Astrocyte (in vitro differentiated cells and primary cell): ENCODE results near the gene DLGAP1.

Experiments used
- EZH2 ChIP-seq: IDR thresholded peaks from 2 replicates; pipeline ENCODE4 v1.6.1; 2012; ENCODE audit warnings: mild to moderate bottlenecking, low read length, inconsistent platforms; ENCODE audit not compliant: insufficient read depth
- TF ChIP-seq, protein P1 (sequence below): IDR thresholded peaks from 2 replicates; pipeline ENCODE4 v1.5.1; 2011; ENCODE audit warnings: low read depth, mild to moderate bottlenecking, inconsistent platforms, low read length, moderate library complexity; ENCODE audit not compliant: insufficient read depth

DNA sequence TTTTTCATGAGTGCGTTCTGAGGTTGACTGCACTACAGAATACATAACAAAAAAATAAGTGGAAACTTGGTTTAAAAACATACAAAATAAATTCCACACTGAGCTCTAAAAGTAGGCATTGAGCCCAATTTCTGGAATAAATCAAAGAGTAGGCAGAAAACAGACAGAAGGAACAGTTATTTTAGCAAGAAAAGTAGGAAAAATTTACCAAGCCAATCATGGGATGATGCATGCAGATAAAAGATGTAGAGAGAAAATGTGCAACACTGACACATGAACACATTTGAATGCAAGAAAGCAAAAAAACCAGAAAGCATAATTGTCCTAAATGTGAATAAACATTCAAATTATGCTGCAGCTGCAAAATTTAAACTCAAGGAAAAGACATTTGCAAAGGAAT lies 308.3 kb downstream of the DLGAP1 start:
- TF ChIP-seq, protein P1, sequence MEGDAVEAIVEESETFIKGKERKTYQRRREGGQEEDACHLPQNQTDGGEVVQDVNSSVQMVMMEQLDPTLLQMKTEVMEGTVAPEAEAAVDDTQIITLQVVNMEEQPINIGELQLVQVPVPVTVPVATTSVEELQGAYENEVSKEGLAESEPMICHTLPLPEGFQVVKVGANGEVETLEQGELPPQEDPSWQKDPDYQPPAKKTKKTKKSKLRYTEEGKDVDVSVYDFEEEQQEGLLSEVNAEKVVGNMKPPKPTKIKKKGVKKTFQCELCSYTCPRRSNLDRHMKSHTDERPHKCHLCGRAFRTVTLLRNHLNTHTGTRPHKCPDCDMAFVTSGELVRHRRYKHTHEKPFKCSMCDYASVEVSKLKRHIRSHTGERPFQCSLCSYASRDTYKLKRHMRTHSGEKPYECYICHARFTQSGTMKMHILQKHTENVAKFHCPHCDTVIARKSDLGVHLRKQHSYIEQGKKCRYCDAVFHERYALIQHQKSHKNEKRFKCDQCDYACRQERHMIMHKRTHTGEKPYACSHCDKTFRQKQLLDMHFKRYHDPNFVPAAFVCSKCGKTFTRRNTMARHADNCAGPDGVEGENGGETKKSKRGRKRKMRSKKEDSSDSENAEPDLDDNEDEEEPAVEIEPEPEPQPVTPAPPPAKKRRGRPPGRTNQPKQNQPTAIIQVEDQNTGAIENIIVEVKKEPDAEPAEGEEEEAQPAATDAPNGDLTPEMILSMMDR, result no peak
- TF ChIP-seq EZH2, result no peak
